ENCODE measurements around the gene VPS33A.
"Not testable (repeated sequence)": the region's sequence is repeated elsewhere in the genome, so short reads cannot be mapped to it uniquely, and the experiment has no call there.

Gene VPS33A

DNA sequence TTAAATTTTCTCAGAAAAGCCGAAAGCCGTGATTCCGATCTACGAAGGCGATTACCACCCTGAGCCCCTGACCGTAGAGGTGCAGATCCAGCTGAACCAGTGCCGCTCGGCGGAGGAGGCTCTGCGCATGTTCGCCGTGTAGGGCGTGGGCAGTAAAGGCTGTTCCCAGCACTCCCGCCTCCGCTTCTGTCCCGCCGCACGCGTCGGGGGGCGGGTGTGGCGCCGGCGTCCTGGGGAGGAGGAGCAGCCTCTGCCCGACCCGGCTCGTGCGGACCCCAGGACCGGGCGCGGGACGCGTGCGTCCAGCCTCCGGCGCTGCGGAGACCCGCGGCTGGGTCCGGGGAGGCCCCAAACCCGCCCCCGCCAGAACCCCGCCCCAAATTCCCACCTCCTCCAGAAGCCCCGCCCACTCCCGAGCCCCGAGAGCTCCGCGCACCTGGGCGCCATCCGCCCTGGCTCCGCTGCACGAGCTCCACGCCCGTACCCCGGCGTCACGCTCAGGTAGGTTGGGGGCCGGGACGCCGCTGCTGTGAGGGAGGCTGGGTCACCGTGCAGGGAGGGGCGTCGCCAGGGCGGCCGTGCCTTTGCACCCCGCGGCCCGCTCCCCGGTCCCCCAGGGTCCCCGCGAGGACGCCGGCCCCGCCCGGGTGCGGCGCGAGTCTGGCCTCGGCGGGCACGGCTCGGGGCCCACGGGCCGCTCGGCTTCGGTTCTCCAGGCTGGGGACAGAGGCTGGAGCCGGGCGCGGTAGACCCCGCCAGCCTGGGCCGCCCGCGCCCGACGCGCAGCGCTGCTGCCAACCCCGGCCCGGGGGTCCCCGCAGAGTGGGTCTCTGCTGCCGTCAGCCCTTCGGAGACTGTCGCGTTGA lies 62.8 kb downstream of the VPS33A start, which contains the start of gene B3GNT4:
B3GNT4 (plus strand) TSS at position 409 of the 866 bp plus-strand sequence. CDS start 910 bp downstream, outside the sequence.
- peak; percentile 61 for DNase-seq

DNA sequence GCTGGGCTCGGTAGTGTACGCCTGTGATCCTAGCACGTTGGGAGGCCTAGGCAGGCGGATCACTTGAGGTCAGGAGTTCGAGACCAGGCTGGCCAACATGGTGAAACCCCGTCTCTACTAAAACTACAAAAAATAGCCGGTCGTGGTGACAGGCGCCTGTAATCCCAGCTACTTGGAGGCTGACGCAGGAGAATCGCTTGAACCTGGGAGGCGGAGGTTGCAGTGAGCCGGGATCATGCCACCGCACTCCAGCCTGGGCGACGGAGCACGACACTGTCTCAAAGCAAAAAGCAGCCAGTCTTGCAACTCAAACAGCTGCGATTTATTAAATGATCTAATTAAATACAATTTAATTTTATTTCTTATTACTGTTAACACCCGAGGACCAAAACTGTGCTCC lies 63.5 kb downstream of the VPS33A start:
- not testable (repeated sequence) for DNase-seq

DNA sequence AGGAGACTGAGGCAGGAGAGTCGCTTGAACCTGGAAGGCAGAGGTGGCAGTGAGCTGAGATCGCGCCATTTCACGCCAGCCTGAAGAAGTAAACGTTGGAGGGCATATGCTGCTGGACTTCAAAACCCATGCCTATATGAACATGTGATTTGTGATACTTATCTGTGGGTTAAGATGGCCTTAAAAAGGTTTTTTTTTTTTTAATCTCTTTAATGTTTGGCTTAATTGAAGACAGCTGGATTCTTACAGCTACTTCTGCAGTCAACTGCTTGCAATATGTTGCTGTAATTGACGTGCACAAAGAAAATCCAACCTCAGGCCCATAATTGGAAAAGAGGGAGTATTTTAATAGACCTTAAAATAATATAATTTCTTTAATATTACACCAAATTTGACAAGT lies 64.3 kb downstream of the VPS33A start:
- DNase-seq: no peak

DNA sequence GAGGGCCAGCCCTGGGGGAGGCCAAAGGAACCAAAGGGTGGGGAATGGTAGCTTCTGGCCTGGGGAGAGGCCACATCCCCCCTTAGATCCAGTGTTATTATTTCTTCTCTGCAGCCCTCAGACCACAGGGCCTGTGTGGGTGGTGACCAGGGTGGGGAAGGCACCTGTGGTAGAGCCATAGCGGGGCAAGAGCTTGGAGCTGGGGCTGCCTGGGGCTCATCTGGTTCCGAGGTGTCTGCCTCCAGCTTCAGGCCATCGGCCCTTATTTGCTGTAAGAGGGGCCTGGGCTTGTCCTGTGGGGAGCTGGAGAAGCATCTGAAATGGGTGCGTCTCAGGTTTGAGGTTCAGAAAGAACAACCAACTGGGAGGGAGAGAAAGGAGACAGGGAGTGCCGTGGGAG lies 64.9 kb downstream of the VPS33A start:
- no peak for DNase-seq

DNA sequence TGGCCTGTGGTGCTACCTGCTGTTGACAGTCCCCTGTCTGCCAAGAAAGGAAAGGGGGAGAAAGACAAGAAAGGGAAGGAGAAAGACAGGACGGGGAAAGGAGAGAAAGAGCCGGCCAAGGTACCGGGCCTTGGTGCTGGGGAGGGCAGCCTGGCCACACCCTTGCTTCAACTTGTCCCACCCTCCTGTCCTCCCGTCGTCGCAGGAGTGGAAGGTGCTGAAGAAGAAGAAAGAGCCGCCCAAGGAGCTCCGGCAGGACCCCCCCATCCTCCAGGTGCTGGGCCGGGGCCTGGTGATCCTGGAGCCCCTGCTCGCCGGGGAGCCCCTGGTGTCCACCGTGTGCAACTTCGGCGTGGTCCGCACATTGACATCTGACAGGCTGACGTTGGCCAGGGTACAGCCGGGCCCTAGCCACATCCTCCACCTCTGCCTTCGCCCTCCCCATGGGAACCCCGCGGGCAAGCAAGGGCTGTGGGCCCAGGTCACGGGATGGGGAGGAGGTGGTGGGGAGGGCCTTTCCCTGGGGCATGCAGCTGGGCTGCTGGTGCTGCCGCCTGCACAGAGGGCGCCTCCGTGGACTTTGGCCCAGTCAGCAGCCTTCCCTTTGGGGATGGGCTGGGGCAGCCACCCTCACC lies 65.6 kb downstream of the VPS33A start:
- DNase-seq: no peak

DNA sequence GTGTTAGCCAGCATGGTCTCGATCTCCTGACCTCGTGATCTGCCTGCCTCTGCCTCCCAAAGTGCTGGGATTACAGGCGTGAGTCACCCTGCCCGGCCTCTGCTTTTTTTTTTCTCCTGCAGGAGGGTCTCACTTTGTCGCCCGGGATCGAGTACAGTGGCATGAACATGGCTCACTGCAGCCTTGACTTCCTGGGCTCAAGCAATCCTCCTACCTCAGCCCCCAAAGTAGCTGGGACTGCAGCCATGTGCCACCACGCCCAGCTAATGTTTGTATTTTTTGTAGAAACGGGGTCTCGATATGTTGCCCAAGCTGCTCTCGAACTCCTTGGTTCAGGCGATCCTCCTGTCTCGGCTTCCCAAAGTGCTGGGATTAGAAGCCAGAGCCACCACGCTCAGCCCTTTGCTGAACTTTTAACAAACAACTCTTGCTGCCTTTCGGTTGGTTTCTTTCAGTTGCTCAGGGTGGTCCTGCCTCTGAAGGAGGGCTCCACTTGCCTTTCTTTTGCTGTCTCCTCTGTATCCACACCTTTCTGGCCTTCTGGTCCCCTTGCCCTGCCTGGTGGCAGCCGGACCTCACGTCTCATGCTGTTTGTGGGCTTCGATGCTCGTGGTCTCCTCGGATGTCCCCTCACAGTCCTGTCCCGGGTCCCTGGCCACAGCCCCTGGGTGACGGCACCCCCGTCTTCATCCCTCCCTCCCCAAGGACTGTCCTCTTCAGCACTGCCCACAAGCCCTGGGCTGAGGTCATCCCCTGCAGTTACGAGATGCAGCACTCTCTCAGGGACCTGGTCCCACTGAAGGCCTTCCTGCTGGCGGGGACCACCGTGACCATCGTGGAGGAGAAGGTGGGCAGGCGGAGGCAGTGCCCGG lies 66.6 kb downstream of the VPS33A start:
- DNase-seq: no peak

DNA sequence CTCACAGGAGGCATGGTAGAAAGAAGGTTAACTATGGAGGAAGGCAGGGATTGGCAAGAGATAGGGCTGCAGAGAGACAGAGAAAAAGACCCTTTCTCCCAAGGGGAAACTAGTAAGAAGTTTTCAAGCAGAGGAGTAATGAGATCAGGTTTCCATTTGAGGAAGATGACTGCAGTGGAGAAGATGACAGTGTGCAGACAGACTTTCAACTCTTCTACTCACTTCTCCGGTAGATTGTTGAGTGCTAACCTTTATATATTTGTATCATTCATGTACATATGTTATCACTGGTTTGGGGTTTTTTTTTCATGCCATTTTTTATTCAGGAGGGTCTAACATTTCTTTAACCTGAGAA lies 68.7 kb downstream of the VPS33A start:
- no peak for DNase-seq

DNA sequence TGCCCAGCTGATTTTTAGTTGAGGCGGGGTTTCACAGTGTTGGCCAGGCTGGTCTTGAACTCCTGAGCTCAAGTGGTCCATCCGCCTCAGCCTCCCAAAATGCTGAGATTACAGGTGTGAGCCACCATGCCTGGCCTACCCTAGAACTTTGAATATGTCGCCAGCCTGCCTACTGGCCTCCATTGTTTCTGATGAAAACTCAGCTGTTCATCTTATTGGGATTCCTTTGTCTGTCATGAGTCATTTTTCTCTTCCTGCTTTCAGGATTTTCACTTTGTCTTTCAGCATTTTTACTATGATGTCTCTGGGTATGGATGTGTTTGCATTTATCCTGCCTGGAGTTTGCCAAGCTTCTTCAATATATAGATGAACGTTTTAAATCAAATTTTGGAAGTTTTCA lies 70.9 kb downstream of the VPS33A start:
- DNase-seq: no peak

DNA sequence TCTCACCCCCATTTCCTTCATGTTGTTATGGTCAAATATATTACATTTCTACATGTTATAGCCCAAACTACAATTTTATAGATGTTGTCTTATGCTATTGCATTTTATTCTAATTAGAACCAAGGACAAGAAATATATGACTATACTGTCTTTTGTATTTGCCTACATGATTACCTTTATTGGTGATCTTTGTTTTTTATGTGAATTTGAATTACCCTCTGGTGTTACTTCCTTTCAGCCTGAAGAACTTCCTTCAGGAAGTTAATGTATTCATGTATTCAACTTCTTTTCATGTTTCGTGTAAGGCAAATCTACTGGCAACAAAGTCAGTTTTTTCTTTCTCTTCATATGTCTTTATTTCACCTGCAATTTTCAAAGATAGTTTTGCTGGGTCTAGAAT lies 71.5 kb downstream of the VPS33A start:
- DNase-seq: no peak

DNA sequence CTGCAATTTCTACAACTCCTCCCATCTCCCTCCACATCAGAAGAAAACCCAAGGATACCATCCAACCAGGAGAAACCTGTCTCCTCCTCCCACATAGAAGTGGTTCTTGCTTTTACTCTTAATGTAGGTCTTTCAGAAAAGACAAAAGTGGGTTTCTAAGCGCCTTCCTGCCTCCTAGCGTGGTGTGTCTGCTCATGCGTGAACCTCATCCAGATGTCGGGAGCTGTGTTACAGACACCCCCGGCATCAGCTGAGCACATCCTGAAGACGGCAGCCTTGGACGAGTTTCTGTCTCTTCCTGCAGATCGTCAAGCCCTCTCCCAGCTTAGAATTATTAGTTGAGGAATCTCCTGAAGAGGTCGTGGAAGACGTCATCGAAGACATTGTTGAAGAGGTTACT lies 73.9 kb downstream of the VPS33A start:
- DNase-seq: no peak

DNA sequence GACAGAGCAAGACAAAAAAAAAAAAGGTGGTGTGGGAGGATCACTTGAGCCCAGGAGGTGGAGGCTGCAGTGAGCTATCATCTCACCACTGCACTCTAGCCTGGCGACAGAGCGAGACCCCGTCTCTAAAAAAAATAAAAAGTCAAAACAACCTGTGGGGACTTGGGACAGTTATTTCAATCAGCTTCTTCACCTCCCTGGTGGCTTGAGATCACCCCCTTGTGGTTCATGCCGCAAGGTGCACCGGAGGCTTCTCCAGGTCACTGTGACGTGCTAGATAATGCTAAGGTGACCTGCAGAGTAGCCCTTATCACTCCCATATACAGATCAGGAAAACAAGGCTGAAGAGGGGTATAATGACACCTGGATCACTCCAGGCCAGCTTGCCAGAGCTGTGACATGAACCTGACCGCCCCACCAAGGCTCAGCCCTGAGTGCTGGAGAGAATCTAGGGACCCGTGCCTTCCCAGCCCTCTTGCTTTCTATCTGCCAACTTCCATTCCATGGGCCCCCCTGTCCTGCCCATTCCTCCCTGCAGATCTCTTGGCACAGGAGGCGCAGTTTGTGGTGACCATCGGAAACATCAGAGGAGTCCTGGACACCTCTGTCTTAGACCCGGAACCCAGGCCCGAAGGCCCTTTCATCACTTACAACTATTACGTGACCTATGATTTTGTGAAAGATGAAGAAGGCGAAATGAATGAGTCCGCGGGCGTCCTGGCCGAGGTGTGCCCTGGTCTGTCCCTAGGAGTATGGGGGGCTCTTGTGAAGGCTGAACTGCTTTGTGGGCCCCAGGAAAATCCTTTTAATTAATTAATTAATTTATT lies 75.2 kb downstream of the VPS33A start:
- DNase-seq: peak; percentile 84

DNA sequence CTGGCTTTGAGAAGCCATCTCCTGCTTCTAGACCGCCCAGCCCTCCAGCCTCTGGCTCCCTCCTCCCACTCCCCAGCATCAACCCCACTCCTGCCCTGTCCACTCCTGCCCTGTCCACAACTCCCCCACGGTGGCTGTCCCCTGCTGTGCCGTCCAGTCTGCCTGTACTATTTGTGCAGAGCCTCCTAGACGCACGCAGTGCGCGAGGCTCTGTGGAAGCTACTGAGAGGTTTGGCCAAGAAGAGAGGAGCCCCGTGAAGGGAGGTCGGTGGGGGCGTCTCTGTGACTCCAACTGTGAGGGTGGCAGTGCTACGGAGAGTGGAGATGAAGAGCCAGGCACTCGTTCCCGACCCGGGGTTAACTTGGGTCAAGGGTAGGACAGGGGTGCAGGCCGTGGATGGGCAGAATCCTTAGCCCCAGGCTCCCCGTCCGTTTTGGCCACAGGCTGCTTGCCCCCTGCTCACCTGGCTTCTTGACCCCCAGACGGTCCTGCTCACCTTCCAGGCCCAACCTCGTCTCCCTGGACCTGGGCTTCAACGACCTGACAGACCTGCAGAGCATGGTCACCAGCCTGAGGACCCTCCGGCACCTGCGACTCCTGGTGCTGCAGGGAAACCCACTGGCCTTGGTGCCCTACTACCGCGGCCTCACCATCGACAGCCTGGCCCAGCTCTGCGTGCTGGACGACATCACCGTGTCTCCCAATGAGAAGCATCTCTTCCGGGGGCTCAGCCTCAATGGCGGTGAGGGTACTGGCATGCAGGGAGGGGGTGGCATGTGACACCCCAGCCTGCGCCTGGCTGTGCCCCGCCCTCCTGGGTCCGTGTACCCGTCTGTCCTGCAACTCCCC lies 76.4 kb downstream of the VPS33A start:
- no peak for DNase-seq

DNA sequence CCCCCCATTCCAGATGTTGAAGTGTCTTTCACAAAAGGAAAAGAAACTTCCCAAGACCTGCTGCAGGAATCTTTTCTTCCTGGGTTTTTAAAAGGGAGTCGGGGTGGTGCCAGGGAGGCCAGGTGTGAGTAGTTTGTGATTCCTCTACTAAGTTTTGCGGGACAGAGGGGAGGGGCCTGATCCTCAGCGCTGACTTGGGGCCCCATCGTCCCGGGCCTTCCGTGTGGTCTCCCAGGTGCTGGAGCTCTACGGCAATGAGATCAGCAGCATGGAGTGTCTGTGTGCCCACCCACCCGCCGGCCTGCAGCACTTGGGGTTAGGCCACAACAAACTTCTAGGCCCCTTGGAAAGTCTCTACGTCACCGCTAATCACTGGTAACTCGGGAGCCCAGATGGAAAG lies 78.8 kb downstream of the VPS33A start:
- DNase-seq: no peak

DNA sequence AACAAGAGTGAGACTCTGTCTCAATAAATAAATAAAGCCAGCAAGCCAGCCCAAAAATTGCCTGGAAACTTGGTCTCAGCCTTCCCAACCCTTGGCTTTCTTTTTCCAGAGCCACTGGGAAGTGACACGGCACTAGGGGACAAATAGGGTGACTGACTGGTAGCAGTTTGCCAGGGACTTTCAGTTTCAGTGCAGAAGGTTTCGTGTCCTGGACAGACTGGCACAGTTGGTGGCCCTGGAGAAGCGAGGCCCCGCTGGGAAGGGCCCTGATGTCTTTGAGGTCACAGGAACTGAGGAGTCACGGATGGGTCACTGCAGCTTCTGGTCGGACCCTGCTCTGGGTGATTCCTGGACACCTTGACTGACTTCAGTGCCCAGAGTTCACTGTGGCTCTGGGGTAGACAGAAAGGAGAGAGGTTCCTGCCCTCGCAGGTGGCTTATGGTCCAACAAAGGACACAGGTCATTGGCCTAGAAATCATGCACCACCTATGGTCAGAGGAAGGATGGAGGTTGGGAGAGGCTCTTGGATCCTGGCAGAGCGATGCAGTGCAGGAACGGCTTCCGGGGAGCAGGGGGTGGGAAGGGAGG lies 80.7 kb downstream of the VPS33A start:
- DNase-seq: no peak

DNA sequence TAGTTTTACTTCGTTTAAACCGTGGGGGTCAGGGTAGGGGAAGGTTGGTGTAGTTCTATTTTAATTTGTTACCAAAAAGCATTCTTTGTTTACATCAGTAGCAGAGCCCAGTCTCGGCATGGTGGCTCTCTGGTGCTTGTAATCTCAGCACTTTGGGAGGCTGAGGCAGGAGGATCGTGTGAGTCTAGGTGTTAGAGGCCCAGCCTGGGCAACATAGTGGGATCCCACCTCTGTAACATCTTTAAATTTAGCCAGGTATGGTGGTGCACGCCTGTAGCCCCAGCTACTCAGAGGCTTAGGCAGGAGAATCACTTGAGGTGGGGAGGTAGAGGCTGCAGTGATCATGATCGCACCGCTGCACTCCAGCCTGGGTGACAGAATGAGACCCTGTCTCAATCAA lies 81.2 kb downstream of the VPS33A start:
- DNase-seq: no peak

DNA sequence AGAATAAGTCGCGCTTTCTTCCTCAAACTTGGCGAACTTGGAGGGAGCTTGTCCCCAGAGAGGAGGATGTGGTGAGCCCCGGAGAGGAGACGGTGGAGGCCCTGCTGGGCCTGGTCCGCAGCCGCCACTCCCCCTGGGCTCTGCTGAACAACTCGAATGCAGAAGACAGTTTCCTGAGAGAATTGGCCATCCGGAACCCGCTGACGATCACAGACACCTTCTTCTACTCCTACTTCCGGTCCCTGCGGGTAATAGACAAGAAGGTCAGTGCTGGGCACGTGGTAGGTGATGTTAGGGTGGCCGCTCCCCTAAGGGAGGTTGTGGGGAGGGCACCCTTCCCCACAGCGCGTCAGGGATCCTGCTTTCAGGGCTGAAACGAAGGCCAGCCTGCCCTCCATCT lies 81.8 kb downstream of the VPS33A start:
- no peak for DNase-seq

DNA sequence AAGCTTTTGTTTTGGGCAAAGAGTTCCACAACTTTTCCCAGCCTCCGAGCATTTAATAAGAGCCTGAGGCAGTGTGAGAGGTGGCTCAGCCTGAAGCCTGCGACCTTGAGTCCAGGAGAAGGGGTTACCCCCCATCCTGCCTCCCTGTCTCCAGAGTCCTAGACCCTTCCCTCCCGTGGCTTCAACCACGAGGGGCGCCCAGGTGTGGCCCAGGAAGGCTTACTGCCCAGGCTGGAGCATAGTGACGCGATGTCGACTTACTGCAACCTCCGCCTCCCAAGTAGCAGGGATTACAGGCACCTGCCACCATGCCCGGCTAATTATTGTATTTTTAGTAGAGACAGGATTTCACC lies 82.7 kb downstream of the VPS33A start:
- no peak for DNase-seq

DNA sequence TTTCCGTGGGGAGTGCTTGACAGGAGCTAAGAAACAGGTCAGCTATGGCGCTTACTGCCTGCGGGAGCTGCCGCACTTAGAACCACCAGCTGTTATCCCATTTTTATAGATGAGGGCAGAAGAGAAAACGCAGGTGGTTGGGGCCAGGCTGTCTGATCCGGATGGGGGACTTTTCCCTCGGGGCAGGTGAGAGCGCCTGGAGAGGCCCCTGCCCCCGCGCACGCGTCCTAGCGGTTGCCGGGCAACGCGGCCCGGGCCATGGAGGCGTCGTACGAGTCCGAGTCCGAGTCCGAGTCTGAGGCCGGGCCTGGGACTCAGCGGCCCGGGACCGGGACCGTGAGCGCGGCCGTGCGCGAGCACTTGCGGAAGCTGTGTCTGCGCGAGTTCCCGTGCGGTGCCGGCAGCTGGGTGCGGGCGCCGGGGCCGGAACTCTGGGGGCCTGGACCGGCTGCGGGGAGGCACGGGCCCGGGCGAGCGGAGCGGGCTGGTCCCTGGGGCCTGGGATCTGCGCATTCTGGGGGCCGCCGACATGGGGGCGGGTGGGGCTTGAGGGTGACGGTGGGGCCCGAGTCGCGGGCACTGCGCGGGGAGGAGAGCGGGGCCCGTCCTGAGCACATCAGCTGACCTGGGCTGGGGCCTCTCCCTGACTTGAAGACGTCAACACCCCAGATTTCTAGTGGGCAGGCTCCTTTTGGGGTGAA lies 83.3 kb downstream of the VPS33A start, which contains the start of gene LRRC43:
LRRC43 (plus strand) TSS at position 237 of the 701 bp plus-strand sequence; CDS start at position 259, 22 bp downstream.
- DNase-seq: no peak

Data from activated CD4-positive, alpha-beta T cell treated with anti-CD3 and anti-CD28 coated beads, Interleukin-2, Interleukin-6, amounts not matched to agents 100 ng/mL and 50 ng/mL, durations not matched to agents 16 hours and 8 hours (primary cell).